H9 (cell line): ENCODE measurements around the gene CHCHD1. TPM values are rescaled to one million over a fixed set of nuclear protein-coding genes. Genes with fewer than 3 reads are reported as not detected.

ENCODE experiments used
- DNase-seq: peaks from one replicate; pipeline ENCODE4 v3.0.0-alpha.2; 2017
- H2AFZ ChIP-seq: one replicate; pipeline ENCODE4 v1.6.1; 2013; ENCODE audit warnings: mild to moderate bottlenecking, low read length, control low read depth, moderate library complexity
- H2AK5ac ChIP-seq: 2 replicates; pipeline ENCODE4 v1.6.1; 2013; ENCODE audit warnings: low read length, control low read depth, mixed read lengths; ENCODE audit not compliant: insufficient read length
- H2BK120ac ChIP-seq: one replicate; pipeline ENCODE4 v1.6.1; 2013; ENCODE audit warnings: low read depth, mild to moderate bottlenecking, low read length, control low read depth, inconsistent platforms; ENCODE audit not compliant: poor library complexity, severe bottlenecking
- H2BK12ac ChIP-seq: 2 replicates; pipeline ENCODE4 v1.6.1; 2013; ENCODE audit warnings: low read length, control low read depth, mixed read lengths, low read depth; ENCODE audit not compliant: insufficient read length
- H2BK15ac ChIP-seq: 2 replicates; pipeline ENCODE4 v1.6.1; 2013; ENCODE audit warnings: low read depth, low read length, control low read depth
- H2BK20ac ChIP-seq: one replicate; pipeline ENCODE4 v1.6.1; 2013; ENCODE audit warnings: low read depth, mild to moderate bottlenecking, low read length, control low read depth, inconsistent platforms; ENCODE audit not compliant: poor library complexity, severe bottlenecking
- H2BK5ac ChIP-seq: 2 replicates; pipeline ENCODE4 v1.6.1; 2013; ENCODE audit warnings: low read length, control low read depth, mixed read lengths; ENCODE audit not compliant: insufficient read length
- H3K14ac ChIP-seq: 2 replicates; pipeline ENCODE4 v1.6.1; 2013; ENCODE audit warnings: low read length, control low read depth; ENCODE audit not compliant: insufficient read depth
- H3K18ac ChIP-seq: 2 replicates; pipeline ENCODE4 v1.6.1; 2013; ENCODE audit warnings: low read depth, mild to moderate bottlenecking, mixed read lengths, low read length, control low read depth; ENCODE audit not compliant: insufficient read length
- H3K23ac ChIP-seq: 2 replicates; pipeline ENCODE4 v1.6.1; 2013; ENCODE audit warnings: low read length, control low read depth, mixed read lengths, low read depth; ENCODE audit not compliant: insufficient read length
- H3K23me2 ChIP-seq: 2 replicates; pipeline ENCODE4 v1.6.1; 2013; ENCODE audit warnings: low read depth, mild to moderate bottlenecking, mixed read lengths, low read length, control low read depth; ENCODE audit not compliant: insufficient read length, poor library complexity, severe bottlenecking
- H3K27ac ChIP-seq: 2 replicates; pipeline ENCODE4 v1.5.1; 2013; ENCODE audit warnings: low read length, control low read depth, mixed read lengths, low read depth; ENCODE audit not compliant: insufficient read length
- H3K27me3 ChIP-seq: 2 replicates; pipeline ENCODE4 v1.6.1; 2013; ENCODE audit warnings: low read length, control low read depth, inconsistent platforms; ENCODE audit not compliant: insufficient read depth
- H3K4ac ChIP-seq: 2 replicates; pipeline ENCODE4 v1.6.1; 2013; ENCODE audit warnings: low read depth, mild to moderate bottlenecking, control low read depth, inconsistent platforms, low read length, moderate library complexity
- H3K4me1 ChIP-seq: 2 replicates; pipeline ENCODE4 v1.6.1; 2013; ENCODE audit warnings: low read length, control low read depth, inconsistent platforms; ENCODE audit not compliant: insufficient read depth
- H3K4me2 ChIP-seq: 2 replicates; pipeline ENCODE4 v1.6.1; 2013; ENCODE audit warnings: low read length, control low read depth, mixed read lengths; ENCODE audit not compliant: insufficient read length, insufficient read depth
- H3K56ac ChIP-seq: 2 replicates; pipeline ENCODE4 v1.6.1; 2013; ENCODE audit warnings: low read depth, mild to moderate bottlenecking, mixed read lengths, low read length, control low read depth; ENCODE audit not compliant: insufficient read length
- H3K79me1 ChIP-seq: 2 replicates; pipeline ENCODE4 v1.6.1; 2013; ENCODE audit warnings: low read depth, mild to moderate bottlenecking, moderate library complexity, low read length, control low read depth, inconsistent platforms; ENCODE audit not compliant: insufficient read depth, poor library complexity, severe bottlenecking
- H3K79me2 ChIP-seq: 2 replicates; pipeline ENCODE4 v1.6.1; 2013; ENCODE audit warnings: low read length, control low read depth, inconsistent platforms; ENCODE audit not compliant: insufficient read depth
- H3K9ac ChIP-seq: 2 replicates; pipeline ENCODE4 v1.6.1; 2013; ENCODE audit warnings: low read length, control low read depth, mixed read lengths; ENCODE audit not compliant: insufficient read length; ENCODE audit errors: extremely low read depth
- H3K9me3 ChIP-seq: one replicate; pipeline ENCODE4 v1.6.1; 2013; ENCODE audit warnings: low read depth, low read length, inconsistent platforms; ENCODE audit not compliant: control insufficient read depth
- H3T11ph ChIP-seq: one replicate; pipeline ENCODE4 v1.6.1; 2013; ENCODE audit warnings: mild to moderate bottlenecking, low read length, control low read depth, inconsistent platforms
- H4K20me1 ChIP-seq: one replicate; pipeline ENCODE4 v1.6.1; 2013; ENCODE audit not compliant: control insufficient read depth, insufficient read length, insufficient read depth
- H4K5ac ChIP-seq: 2 replicates; pipeline ENCODE4 v1.6.1; 2013; ENCODE audit warnings: low read depth, mild to moderate bottlenecking, mixed read lengths, low read length, control low read depth; ENCODE audit not compliant: insufficient read length
- H4K8ac ChIP-seq: replicated peaks from 2 replicates; pipeline ENCODE4 v1.6.1; 2013; ENCODE audit warnings: low read length, control low read depth, mixed read lengths, low read depth; ENCODE audit not compliant: insufficient read length
- H4K91ac ChIP-seq: 2 replicates; pipeline ENCODE4 v1.6.1; 2013; ENCODE audit warnings: low read depth, mild to moderate bottlenecking, moderate library complexity, mixed read lengths, low read length, control low read depth; ENCODE audit not compliant: insufficient read length
- H3K27ac Mint-ChIP-seq, 3 experiments: 2 replicates in 2 of 3; 3 replicates in 1 of 3; pipeline ENCODE4 v1.8.0; 2020 to 2021; ENCODE audit warnings: mixed read lengths in 3 of 3, mild to moderate bottlenecking in 1 of 3, moderate library complexity in 1 of 3
- H3K27me3 Mint-ChIP-seq: 2 replicates; pipeline ENCODE4 v1.8.0; 2021; ENCODE audit warnings: low read depth, mild to moderate bottlenecking, moderate library complexity, mixed read lengths
- H3K36me3 Mint-ChIP-seq, 3 experiments: 2 replicates in 2 of 3; 3 replicates in 1 of 3; pipeline ENCODE4 v1.8.0; 2020 to 2021; ENCODE audit warnings: low read depth in 3 of 3, mixed read lengths in 3 of 3; ENCODE audit not compliant: insufficient read depth in 1 of 3
- H3K4me1 Mint-ChIP-seq, 2 experiments: 2 replicates each; pipeline ENCODE4 v1.8.0; 2020; ENCODE audit warnings: mixed read lengths in 2 of 2
- H3K4me3 Mint-ChIP-seq, 2 experiments: 2 replicates in 1 of 2; 3 replicates in 1 of 2; pipeline ENCODE4 v1.8.0; 2020 to 2021; ENCODE audit warnings: mild to moderate bottlenecking in 2 of 2, mixed read lengths in 2 of 2, moderate library complexity in 1 of 2
- H3K9me3 Mint-ChIP-seq, 2 experiments: 2 replicates in 1 of 2; 3 replicates in 1 of 2; pipeline ENCODE4 v1.8.0; 2020; ENCODE audit warnings: mild to moderate bottlenecking in 2 of 2, mixed read lengths in 2 of 2, moderate library complexity in 1 of 2
- WGBS: extraction: QIAGEN DNeasy Blood & Tissue Kit; methylation state at CpG from one replicate; pipeline ENCODE4 v1.1.7; 2013; ENCODE audit warnings: missing lambda C conversion rate, low lambda C conversion rate, mixed read lengths; ENCODE audit not compliant: insufficient read length; ENCODE audit errors: extremely low coverage; 5-methylcytosine and 5-hydroxymethylcytosine counted together
- total RNA-seq: library from RNA; stranded (reverse); gene quantifications from 2 replicates; pipeline ENCODE4 v1.2.1, GENCODE V29; 2021
- TF ChIP-seq, protein P1 (sequence below): fragments of 200-600 bp; sonication (generic); conservative IDR thresholded peaks from 3 replicates; pipeline ENCODE4 v1.8.0; 2021; ENCODE audit warnings: antibody characterized with exemption, mild to moderate bottlenecking

CHCHD1 gene
- total RNA-seq, 1 experiment from 2014 or later, result 45.9 TPM

GRCh38 chr10:73763343-73763742 lies 18.5 kb upstream of the CHCHD1 start:
- no peak overlapping the region for H4K91ac ChIP-seq
- H3K27me3 ChIP-seq, result no peaks in the 10 kb centered on the region
- Mint-ChIP-seq H3K4me1 (peaks cover 0 to 3% of the 10 kb centered on the region in 2 experiments; a peak in 1 of 4 replicates), H3K9me3 (no peaks in the 10 kb centered on the region), H3K4me3 (no peak overlapping the region), H3K27ac (no peak overlapping the region), H3K36me3 (peaks cover 28 to 83% (median 66%) of the 10 kb centered on the region in 3 experiments), H3K27me3 (no peaks in the 10 kb centered on the region)
- no peak overlapping the region for H3K9ac ChIP-seq
- no peak overlapping the region for H3K4me2 ChIP-seq
- TF ChIP-seq, protein P1, sequence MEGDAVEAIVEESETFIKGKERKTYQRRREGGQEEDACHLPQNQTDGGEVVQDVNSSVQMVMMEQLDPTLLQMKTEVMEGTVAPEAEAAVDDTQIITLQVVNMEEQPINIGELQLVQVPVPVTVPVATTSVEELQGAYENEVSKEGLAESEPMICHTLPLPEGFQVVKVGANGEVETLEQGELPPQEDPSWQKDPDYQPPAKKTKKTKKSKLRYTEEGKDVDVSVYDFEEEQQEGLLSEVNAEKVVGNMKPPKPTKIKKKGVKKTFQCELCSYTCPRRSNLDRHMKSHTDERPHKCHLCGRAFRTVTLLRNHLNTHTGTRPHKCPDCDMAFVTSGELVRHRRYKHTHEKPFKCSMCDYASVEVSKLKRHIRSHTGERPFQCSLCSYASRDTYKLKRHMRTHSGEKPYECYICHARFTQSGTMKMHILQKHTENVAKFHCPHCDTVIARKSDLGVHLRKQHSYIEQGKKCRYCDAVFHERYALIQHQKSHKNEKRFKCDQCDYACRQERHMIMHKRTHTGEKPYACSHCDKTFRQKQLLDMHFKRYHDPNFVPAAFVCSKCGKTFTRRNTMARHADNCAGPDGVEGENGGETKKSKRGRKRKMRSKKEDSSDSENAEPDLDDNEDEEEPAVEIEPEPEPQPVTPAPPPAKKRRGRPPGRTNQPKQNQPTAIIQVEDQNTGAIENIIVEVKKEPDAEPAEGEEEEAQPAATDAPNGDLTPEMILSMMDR, result no peak
- H3K56ac ChIP-seq, result no peak overlapping the region
- H2AK5ac ChIP-seq, result no peak overlapping the region
- no peaks in the 10 kb centered on the region for H3K79me1 ChIP-seq
- H4K5ac ChIP-seq, result no peak overlapping the region
- no peak overlapping the region for H2BK20ac ChIP-seq
- no peaks in the 10 kb centered on the region for H3K23me2 ChIP-seq
- H3K79me2 ChIP-seq, result no peaks in the 10 kb centered on the region
- no peak overlapping the region for H4K8ac ChIP-seq
- H3K9me3 ChIP-seq, result no peaks in the 10 kb centered on the region
- no peaks in the 10 kb centered on the region for H3K4me1 ChIP-seq
- no peak overlapping the region for H3K23ac ChIP-seq
- H2AFZ ChIP-seq, result no peak overlapping the region
- H2BK15ac ChIP-seq, result no peak overlapping the region
- no peak overlapping the region for H2BK12ac ChIP-seq
- H2BK120ac ChIP-seq, result no peak overlapping the region
- no peak overlapping the region for H3K14ac ChIP-seq
- no peak overlapping the region for H3K27ac ChIP-seq
- H2BK5ac ChIP-seq, result no peak overlapping the region
- no peak overlapping the region for H3K18ac ChIP-seq
- no peaks in the 10 kb centered on the region for H4K20me1 ChIP-seq
- H3K4ac ChIP-seq, result no peak overlapping the region
- WGBS, result no CpG with 5 or more reads among the region's 2 CpGs
- no peak for DNase-seq
- no peak overlapping the region for H3T11ph ChIP-seq
